B cell (primary cell): Measurements from ENCODE around the gene IGFL3. TPM values are rescaled to one million over a fixed set of nuclear protein-coding genes. Genes with fewer than 3 reads are reported as not detected.

Experiments used
- ATAC-seq: fragments of 200-7000 bp; cut with Tn5 transposase; one replicate; pipeline ENCODE4 v1.10.0; 2021; ENCODE audit warnings: low read depth, mild to moderate bottlenecking, moderate number of reproducible peaks, moderate library complexity
- CTCF ChIA-PET: fragments of 350-600 bp; sonication (Branson Sonifier 250); formaldehyde crosslinking; loops from one replicate; lab custom pipeline; 2021; ENCODE audit warnings: antibody characterized with exemption, inconsistent platforms; lab: Charles Lee
- POLR2A ChIA-PET: fragments of 350-600 bp; sonication (Branson Sonifier 250); formaldehyde crosslinking; loops from one replicate; lab custom pipeline; 2021; ENCODE audit warnings: antibody characterized with exemption; lab: Charles Lee
- DNase-seq: peaks from one replicate; pipeline ENCODE4 v3.0.0; 2013
- H2AFZ ChIP-seq: 2 replicates; pipeline ENCODE4 v1.6.1; 2012; ENCODE audit warnings: mild to moderate bottlenecking, low read depth, low read length; ENCODE audit not compliant: insufficient read depth, poor library complexity, severe bottlenecking
- H3K27ac ChIP-seq, 2 donors: 1 replicate in 1 of 2; 2 replicates in 1 of 2; pipeline ENCODE4 v1.5.1; 2012 to 2013; ENCODE audit warnings: low read length in 2 of 2, mild to moderate bottlenecking in 2 of 2, moderate library complexity in 1 of 2
- H3K27me3 ChIP-seq, 4 experiments: fragments of 200-600 bp in 1 of 4; sonication (generic) in 1 of 4; replicated peaks in 1 of 4; 1 replicate in 2 of 4; 2 replicates in 2 of 4; pipeline versions ENCODE4 v1.6.1 to v1.7.0; 2013 to 2016; ENCODE audit warnings: low read length in 3 of 4, mild to moderate bottlenecking in 2 of 4, mixed read lengths in 1 of 4, moderate library complexity in 1 of 4; ENCODE audit not compliant: insufficient read depth in 4 of 4, control insufficient read depth in 3 of 4; ENCODE audit errors: control extremely low read depth in 1 of 4
- H3K36me3 ChIP-seq, 2 experiments: replicated peaks in 1 of 2; 1 replicate in 1 of 2; 2 replicates in 1 of 2; pipeline versions ENCODE4 v1.6.1 to v1.7.1; 2013; ENCODE audit warnings: low read length in 1 of 2; ENCODE audit not compliant: insufficient read depth in 2 of 2, control insufficient read depth in 1 of 2; ENCODE audit errors: control extremely low read depth in 1 of 2, extremely low read depth in 1 of 2
- H3K4me1 ChIP-seq, 2 donors: fragments of 200-600 bp in 1 of 2; sonication (generic) in 1 of 2; 1 replicate in 1 of 2; 2 replicates in 1 of 2; pipeline versions ENCODE4 v1.5.1 to v1.6.1; 2013 to 2017; ENCODE audit warnings: low read length in 2 of 2; ENCODE audit not compliant: control insufficient read depth in 2 of 2, insufficient read depth in 2 of 2
- H3K4me2 ChIP-seq: replicated peaks from 2 replicates; pipeline ENCODE3; 2012; ENCODE audit warnings: mild to moderate bottlenecking, low read depth, low read length; ENCODE audit not compliant: poor library complexity, severe bottlenecking
- H3K4me3 ChIP-seq, 5 experiments: fragments of 200-600 bp in 1 of 5; sonication (generic) in 1 of 5; 1 replicate in 3 of 5; 2 replicates in 2 of 5; pipeline versions ENCODE4 v1.5.1 to v1.7.0; 2011 to 2016; ENCODE audit warnings: low read length in 4 of 5, mild to moderate bottlenecking in 4 of 5, low read depth in 2 of 5, control low read depth in 1 of 5, moderate library complexity in 1 of 5; ENCODE audit not compliant: insufficient read depth in 1 of 5; ENCODE audit errors: control extremely low read depth in 1 of 5, extremely low read depth in 1 of 5
- H3K79me2 ChIP-seq: fragments of 200-600 bp; sonication (generic); one replicate; pipeline ENCODE4 v1.6.0; 2016; ENCODE audit warnings: low read length; ENCODE audit not compliant: control insufficient read depth, insufficient read depth
- H3K9ac ChIP-seq: fragments of 200-600 bp; sonication (generic); 2 replicates; pipeline ENCODE4 v1.6.1; 2017; ENCODE audit warnings: mild to moderate bottlenecking, low read length, moderate library complexity
- H3K9me3 ChIP-seq, 3 donors: one replicate each; pipeline versions ENCODE4 v1.6.1 to v1.7.1; 2013; ENCODE audit warnings: low read length in 2 of 3; ENCODE audit not compliant: control insufficient read depth in 2 of 3, insufficient read depth in 1 of 3; ENCODE audit errors: control extremely low read depth in 1 of 3
- H4K20me1 ChIP-seq: 2 replicates; pipeline ENCODE4 v1.6.0; 2012; ENCODE audit warnings: mild to moderate bottlenecking, low read length; ENCODE audit not compliant: insufficient read depth, control insufficient read depth, poor library complexity, severe bottlenecking
- H3K27ac Mint-ChIP-seq: one replicate; pipeline ENCODE4 v1.8.0; 2021; ENCODE audit warnings: mixed read lengths
- H3K27me3 Mint-ChIP-seq: one replicate; pipeline ENCODE4 v1.8.0; 2021; ENCODE audit warnings: mixed read lengths
- H3K4me1 Mint-ChIP-seq: one replicate; pipeline ENCODE4 v1.8.0; 2021; ENCODE audit warnings: mixed read lengths
- H3K4me3 Mint-ChIP-seq: one replicate; pipeline ENCODE4 v1.8.0; 2021; ENCODE audit warnings: mixed read lengths
- H3K9me3 Mint-ChIP-seq: one replicate; pipeline ENCODE4 v1.8.0; 2022; ENCODE audit warnings: mixed read lengths; ENCODE audit not compliant: insufficient read depth
- CTCF ChIP-seq: fragments of 200-600 bp; IDR thresholded peaks from one replicate; pipeline ENCODE4 v1.8.0; 2022; ENCODE audit warnings: antibody characterized with exemption, mild to moderate bottlenecking
- EZH2 ChIP-seq: IDR thresholded peaks from 2 replicates; pipeline ENCODE4 v1.6.1; 2012; ENCODE audit warnings: borderline replicate concordance, low read depth, mild to moderate bottlenecking, moderate library complexity, low read length; ENCODE audit not compliant: insufficient read depth, poor library complexity, severe bottlenecking
- WGBS: methylation state at CpG from one replicate; pipeline ENCODE4 v1.1.5; 2013; ENCODE audit warnings: missing lambda C conversion rate; ENCODE audit not compliant: insufficient coverage; 5-methylcytosine and 5-hydroxymethylcytosine counted together
- intact Hi-C: fragments of 100-400 bp; cut with micrococcal nuclease; formaldehyde crosslinking; loops from one replicate; pipeline ENCODE4 v1.10.0; 2022
- polyA plus RNA-seq: library from polyadenylated mRNA; depleted of rRNA; stranded (reverse); fragments of >200 nt; gene quantifications from 2 replicates; pipeline ENCODE4 v1.2.3, GENCODE V29; 2012
- total RNA-seq, 2 donors: library from RNA; stranded (reverse); fragments of 120-200 nt in 1 of 2; gene quantifications; 1 replicate in 1 of 2; 2 replicates in 1 of 2; pipeline versions ENCODE4 v1.2.3 to v1.2.4, GENCODE V29; 2013 to 2022

IGFL3 gene
- total and polyA plus RNA-seq, 2 donors (not counting 1 experiment from before 2014, with no cell fraction given), result not detected

DNA sequence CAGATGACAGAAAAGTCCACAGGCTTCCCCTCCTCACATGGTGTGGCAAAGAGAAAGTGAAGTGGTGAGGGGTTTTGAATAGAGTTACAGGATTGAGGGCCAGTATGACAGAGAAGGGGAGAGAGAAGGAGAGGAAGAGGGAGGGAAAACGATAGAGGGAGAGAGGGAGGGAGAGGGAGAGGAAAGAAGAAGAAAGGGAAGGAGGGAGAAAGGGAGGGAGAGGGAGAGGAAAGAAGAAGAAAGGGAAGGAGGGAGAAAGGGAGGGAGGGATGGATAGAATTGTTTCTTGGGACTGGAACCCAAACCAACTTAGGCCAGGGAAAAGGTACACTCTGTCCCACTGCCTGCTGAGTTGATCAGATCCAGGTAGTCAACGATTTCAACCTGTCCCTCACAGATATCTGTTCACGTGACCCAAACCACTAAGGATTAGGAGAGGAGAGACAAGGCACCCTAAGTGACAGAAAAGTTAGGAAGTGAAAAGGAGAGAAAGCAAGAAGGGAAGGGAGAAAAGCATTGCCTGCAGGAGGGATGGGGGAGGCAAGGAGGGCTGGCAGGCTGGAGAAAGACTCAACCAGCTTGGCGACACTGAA lies 8.1 kb upstream of the IGFL3 start:
- H3K9me3 Mint-ChIP-seq, result no peaks in the 10 kb centered on the region
- H3K4me2 ChIP-seq, result no peak overlapping the region
- no peak for ATAC-seq
- H3K27ac Mint-ChIP-seq, result no peak overlapping the region
- H2AFZ ChIP-seq, result no peak overlapping the region
- H3K9ac ChIP-seq, result no peak overlapping the region
- no peak overlapping the region for H3K4me3 ChIP-seq
- peaks cover 0 to 17% (median 3%) of the 10 kb centered on the region in 4 experiments for H3K27me3 ChIP-seq
- H3K36me3 ChIP-seq, result no peaks in the 10 kb centered on the region
- no peak overlapping the region for H3K4me3 Mint-ChIP-seq
- no peaks in the 10 kb centered on the region for H4K20me1 ChIP-seq
- peaks cover 58% of the 10 kb centered on the region for H3K27me3 Mint-ChIP-seq
- 44% methylated on average over 1 of the region's 4 CpGs for WGBS
- DNase-seq, result no peak
- POLR2A ChIA-PET, result no interaction called here
- H3K27ac ChIP-seq, result no peak overlapping the region
- H3K4me1 ChIP-seq, result no peaks in the 10 kb centered on the region
- intact Hi-C loops, result no loop called here
- no peaks in the 10 kb centered on the region for H3K4me1 Mint-ChIP-seq
- TF ChIP-seq EZH2 (no peak), CTCF (no peak)
- H3K9me3 ChIP-seq, result no peaks in the 10 kb centered on the region
- no peaks in the 10 kb centered on the region for H3K79me2 ChIP-seq
- CTCF ChIA-PET, result no interaction called here

DNA sequence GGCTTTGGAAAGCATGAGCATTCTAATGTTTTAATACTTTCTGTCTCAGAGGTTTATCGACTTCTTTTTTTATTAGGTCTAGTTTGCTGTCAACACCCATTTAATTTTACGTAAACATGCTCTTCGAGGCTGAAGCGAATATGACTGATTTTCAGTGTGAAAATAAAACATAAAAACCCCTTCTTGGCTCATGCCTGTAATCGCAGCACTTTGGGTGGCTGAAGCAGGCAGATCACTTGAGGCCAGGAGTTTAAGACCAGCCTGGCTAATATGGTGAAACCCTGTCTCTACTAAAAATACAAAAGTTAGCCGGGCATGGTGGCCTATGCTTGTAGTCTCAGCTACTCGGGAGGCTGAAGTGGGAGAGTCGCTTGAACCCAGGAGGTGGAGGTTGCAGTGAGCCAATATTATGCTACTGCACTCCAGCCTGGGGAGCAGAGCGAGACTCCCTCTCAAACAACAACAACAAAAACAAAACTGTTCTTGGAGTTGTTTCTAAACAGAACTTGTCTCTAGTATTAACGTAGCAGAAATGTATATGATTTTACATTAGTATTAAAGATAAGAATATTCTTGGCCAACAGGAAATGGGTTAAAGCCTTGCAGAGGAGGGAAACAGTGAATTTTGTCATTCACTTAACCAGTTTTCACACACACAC lies 7.1 kb upstream of the IGFL3 start:
- H3K27ac Mint-ChIP-seq, result no peak overlapping the region
- ChIA-PET CTCF (no interaction called here), POLR2A (no interaction called here)
- no CpG with 5 or more reads among the region's 10 CpGs for WGBS
- H3K9me3 Mint-ChIP-seq, result no peaks in the 10 kb centered on the region
- Histone ChIP-seq H3K27me3 (peaks cover 0 to 14% (median 3%) of the 10 kb centered on the region in 4 experiments), H3K4me3 (no peak overlapping the region), H3K27ac (no peak overlapping the region), H2AFZ (no peak overlapping the region), H3K4me1 (no peaks in the 10 kb centered on the region), H3K79me2 (no peaks in the 10 kb centered on the region), H3K9me3 (no peaks in the 10 kb centered on the region), H4K20me1 (no peaks in the 10 kb centered on the region), H3K9ac (no peak overlapping the region), H3K4me2 (no peak overlapping the region), H3K36me3 (no peaks in the 10 kb centered on the region)
- TF ChIP-seq CTCF, result no peak
- no peak for TF ChIP-seq EZH2
- intact Hi-C loops, result no loop called here
- no peak overlapping the region for H3K4me3 Mint-ChIP-seq
- no peaks in the 10 kb centered on the region for H3K4me1 Mint-ChIP-seq
- ATAC-seq (no peak), DNase-seq (no peak)
- peaks cover 56% of the 10 kb centered on the region for H3K27me3 Mint-ChIP-seq
